ENCODE results near the gene KIF16B.
"Not testable (repeated sequence)": the region's sequence is repeated elsewhere in the genome, so short reads cannot be mapped to it uniquely, and the experiment has no call there.

The KIF16B gene

DNA sequence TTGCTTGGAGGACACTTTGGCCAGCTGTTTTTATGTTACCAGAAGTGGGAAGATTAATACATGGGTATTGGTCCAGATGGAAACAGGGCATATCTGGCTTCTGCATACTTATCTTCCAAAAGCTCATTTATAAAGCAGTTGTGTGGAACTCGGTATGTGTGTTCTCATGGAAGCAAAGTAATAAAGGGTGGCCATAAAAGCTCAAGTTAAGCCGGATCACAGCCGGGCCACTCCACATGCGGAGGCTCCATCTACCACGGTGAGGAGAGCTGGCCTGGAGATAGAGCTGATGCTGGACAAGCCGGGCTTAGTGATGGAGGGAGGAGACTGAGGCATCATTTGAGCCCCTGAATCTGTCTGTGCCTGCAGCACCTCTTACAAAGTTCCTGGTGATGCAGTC is 38.6 kb upstream of the KIF16B start:
- H3K9ac ChIP-seq (ENCODE audit: low read length) = no peak overlapping the region
- H3K27me3 ChIP-seq (replicated peaks; ENCODE audit: control insufficient read depth, insufficient read depth, low read length) = peaks cover 10% of the 10 kb centered on the region
- no peak for DNase-seq (ENCODE audit: low read depth)
- H3K36me3 ChIP-seq (ENCODE audit: control insufficient read depth, insufficient read depth, low read length, severe bottlenecking) = no peaks in the 10 kb centered on the region
- no peak overlapping the region for H3K4me3 ChIP-seq (ENCODE audit: low read length)
- H3K9me3 ChIP-seq (ENCODE audit: control insufficient read depth, low read length) = no peaks in the 10 kb centered on the region
- H3K4me1 ChIP-seq (ENCODE audit: control insufficient read depth, insufficient read depth, low read length) = peaks cover 33% of the 10 kb centered on the region

DNA sequence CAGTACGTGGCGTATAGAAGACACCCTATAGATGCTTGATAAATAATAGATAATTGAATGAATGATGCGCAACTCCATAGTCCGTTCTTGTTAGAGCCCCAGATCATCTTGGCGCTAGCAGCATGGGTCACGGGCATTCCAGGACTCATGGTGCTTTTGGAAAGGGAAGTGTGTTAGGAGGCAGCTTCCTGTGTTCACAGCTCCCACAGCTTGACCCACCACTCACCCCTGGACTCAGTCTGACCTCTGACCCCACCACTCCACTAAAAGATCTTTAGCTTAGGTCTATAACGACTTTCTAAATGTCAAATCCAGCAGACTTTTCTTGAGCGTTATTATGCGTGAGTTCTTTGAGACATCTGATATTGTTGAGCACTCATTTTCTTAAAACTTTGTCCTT is 35.8 kb upstream of the KIF16B start:
- H3K36me3 ChIP-seq (ENCODE audit: control insufficient read depth, insufficient read depth, low read length, severe bottlenecking) = no peaks in the 10 kb centered on the region
- no peaks in the 10 kb centered on the region for H3K9me3 ChIP-seq (ENCODE audit: control insufficient read depth, low read length)
- H3K4me1 ChIP-seq (ENCODE audit: control insufficient read depth, insufficient read depth, low read length) = peaks cover 25% of the 10 kb centered on the region
- no peak for DNase-seq (ENCODE audit: low read depth)
- H3K4me3 ChIP-seq (ENCODE audit: low read length) = no peak overlapping the region
- no peak overlapping the region for H3K9ac ChIP-seq (ENCODE audit: low read length)
- H3K27me3 ChIP-seq (replicated peaks; ENCODE audit: control insufficient read depth, insufficient read depth, low read length) = peaks cover 10% of the 10 kb centered on the region

DNA sequence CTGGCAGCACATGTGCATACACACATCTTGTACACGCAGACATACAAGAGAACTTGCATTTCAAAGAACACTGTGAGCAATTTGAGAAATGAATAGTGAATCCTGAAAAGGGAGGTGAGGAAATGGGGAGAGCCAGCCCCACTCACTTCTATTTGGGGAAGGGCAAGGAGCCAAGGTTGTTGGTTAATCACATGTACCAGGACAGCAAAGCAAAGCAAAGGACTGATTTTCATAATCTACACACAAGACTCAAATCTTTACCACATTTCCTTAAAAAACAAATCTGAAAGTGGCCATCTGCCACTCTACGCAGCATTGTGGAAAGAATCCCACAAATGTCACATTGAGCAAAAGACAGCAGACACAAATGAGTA is 35.0 kb upstream of the KIF16B start:
- no peaks in the 10 kb centered on the region for H3K36me3 ChIP-seq (ENCODE audit: control insufficient read depth, insufficient read depth, low read length, severe bottlenecking)
- H3K4me1 ChIP-seq (ENCODE audit: control insufficient read depth, insufficient read depth, low read length) = peaks cover 25% of the 10 kb centered on the region
- no peaks in the 10 kb centered on the region for H3K9me3 ChIP-seq (ENCODE audit: control insufficient read depth, low read length)
- peak overlapping the region; percentile 48 for H3K4me3 ChIP-seq (ENCODE audit: low read length)
- peak; percentile 6 for DNase-seq (ENCODE audit: low read depth)
- H3K9ac ChIP-seq (ENCODE audit: low read length) = peak overlapping the region; percentile 22
- peaks cover 10% of the 10 kb centered on the region for H3K27me3 ChIP-seq (replicated peaks; ENCODE audit: control insufficient read depth, insufficient read depth, low read length)

DNA sequence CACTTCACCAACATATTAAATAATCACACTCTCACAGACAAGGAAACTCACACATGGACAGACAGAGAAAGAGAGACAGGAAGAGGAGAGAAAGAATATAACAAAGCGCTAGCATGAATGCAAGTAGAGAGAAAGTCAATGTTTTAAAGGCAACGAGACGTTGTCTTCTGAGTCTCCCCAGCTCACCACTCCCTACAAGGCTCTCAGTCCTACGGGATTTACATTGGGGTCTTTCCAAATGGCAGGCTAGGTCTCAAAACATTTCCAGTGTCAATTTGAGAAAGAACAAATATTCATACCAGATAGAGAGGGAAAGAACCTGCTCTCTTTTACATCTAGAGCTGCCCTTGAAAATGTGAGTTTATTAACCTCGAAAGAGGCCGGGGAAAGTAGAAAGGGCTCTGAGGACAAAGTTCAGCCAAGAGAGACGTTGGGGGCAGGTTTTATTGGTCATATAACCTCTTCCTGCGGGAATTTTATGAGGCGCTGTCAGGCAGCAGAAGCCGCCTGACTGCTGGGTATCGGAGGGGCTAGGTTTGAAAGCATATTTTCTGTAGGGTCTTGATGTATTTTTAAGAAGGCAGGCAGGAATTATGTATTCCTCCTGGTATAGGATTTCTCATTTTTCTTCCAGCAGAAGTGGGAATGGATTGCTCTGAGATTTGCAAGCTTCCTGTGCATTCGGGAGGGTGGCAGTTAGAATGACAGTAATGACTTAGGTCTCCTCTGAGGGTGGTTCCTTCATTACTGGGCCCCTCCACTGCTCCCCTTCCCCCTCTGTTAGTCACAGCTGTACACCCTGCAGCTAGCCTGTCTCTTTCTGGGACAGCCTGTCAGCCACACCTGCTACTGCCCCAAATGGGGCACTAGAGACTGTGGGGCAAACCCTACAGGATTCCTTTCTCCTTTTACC is 34.4 kb upstream of the KIF16B start:
- H3K9ac ChIP-seq (ENCODE audit: low read length) = peak overlapping the region; percentile 22
- H3K36me3 ChIP-seq (ENCODE audit: control insufficient read depth, insufficient read depth, low read length, severe bottlenecking) = no peaks in the 10 kb centered on the region
- DNase-seq (ENCODE audit: low read depth) = no peak
- no peaks in the 10 kb centered on the region for H3K9me3 ChIP-seq (ENCODE audit: control insufficient read depth, low read length)
- peaks cover 10% of the 10 kb centered on the region for H3K27me3 ChIP-seq (replicated peaks; ENCODE audit: control insufficient read depth, insufficient read depth, low read length)
- H3K4me1 ChIP-seq (ENCODE audit: control insufficient read depth, insufficient read depth, low read length) = peaks cover 25% of the 10 kb centered on the region
- H3K4me3 ChIP-seq (ENCODE audit: low read length) = peak overlapping the region; percentile 48

DNA sequence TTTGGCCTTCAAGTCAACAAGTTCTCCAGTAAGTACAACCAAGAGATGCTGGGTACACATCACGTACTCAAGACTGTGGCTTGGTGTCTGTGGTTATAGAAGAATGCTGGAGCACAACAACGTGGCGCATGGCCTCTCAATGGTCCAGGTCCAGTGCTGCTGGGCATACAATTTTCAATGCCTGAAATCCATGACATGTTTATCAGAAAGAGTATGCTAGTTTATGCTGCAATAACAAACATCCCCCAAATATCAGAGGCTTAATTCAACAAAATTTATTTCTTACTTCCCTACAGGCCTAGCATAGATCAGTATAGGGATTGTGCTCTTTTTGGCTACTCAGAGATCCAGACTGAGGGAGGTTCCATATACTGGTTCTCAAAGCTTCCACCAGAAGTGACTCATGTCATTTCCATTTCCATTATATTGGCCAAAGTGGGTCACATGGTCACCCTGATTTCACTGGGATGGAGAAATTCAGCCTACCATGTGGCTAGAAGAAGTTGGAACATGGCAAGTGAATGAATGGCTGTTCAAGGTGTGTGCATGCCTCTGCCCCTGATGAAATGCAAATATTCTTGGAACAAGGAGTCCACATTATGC is 33.3 kb upstream of the KIF16B start:
- DNase-seq (ENCODE audit: low read depth) = no peak
- Histone ChIP-seq H3K27me3 (replicated peaks; ENCODE audit: control insufficient read depth, insufficient read depth, low read length) (peaks cover 4% of the 10 kb centered on the region), H3K9me3 (ENCODE audit: control insufficient read depth, low read length) (no peaks in the 10 kb centered on the region), H3K4me1 (ENCODE audit: control insufficient read depth, insufficient read depth, low read length) (peaks cover 25% of the 10 kb centered on the region), H3K9ac (ENCODE audit: low read length) (no peak overlapping the region), H3K4me3 (ENCODE audit: low read length) (no peak overlapping the region), H3K36me3 (ENCODE audit: control insufficient read depth, insufficient read depth, low read length, severe bottlenecking) (no peaks in the 10 kb centered on the region)

DNA sequence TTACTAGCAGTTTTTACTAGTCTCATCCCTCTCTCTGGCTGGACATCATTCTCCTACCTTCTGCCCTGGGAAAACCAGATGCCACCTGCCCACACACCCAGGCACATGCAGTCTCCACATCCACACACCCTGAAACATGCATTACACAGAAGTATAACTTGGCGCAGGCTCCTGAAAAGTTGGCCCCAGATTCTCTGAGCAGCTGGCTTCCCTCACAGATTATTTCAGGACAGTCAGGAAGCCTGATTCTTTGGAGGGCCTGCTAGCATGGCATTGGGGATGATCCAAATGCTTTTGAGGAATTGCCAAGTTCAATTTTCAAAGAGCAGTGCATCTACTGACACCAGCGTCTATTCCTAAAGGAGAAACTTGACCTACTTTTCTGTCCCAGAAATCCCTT is 27.8 kb upstream of the KIF16B start:
- no peak for DNase-seq (ENCODE audit: low read depth)
- Histone ChIP-seq H3K4me1 (ENCODE audit: control insufficient read depth, insufficient read depth, low read length) (no peaks in the 10 kb centered on the region), H3K4me3 (ENCODE audit: low read length) (no peak overlapping the region), H3K36me3 (ENCODE audit: control insufficient read depth, insufficient read depth, low read length, severe bottlenecking) (no peaks in the 10 kb centered on the region), H3K9me3 (ENCODE audit: control insufficient read depth, low read length) (no peaks in the 10 kb centered on the region), H3K9ac (ENCODE audit: low read length) (no peak overlapping the region), H3K27me3 (replicated peaks; ENCODE audit: control insufficient read depth, insufficient read depth, low read length) (no peaks in the 10 kb centered on the region)

DNA sequence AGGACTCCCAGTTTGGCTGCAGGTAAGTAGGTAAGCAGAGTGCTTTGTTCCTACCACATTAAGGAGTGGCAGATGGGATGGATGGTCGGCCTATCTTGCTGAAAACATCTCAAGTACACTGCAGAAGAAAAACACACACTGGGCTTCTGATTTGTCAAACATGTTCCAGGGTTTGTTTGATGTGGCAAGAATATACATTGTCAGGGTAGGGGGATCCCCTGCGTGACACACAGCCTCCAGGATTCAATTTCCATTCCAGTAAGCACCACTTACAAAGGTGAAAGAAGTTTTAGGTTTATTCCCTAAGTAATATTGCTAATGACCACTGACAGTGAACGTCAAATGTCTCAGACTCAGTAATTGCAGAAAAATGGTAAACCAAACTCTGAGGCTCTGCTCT is 26.0 kb upstream of the KIF16B start:
- Histone ChIP-seq H3K9me3 (ENCODE audit: control insufficient read depth, low read length) (no peaks in the 10 kb centered on the region), H3K4me1 (ENCODE audit: control insufficient read depth, insufficient read depth, low read length) (no peaks in the 10 kb centered on the region), H3K4me3 (ENCODE audit: low read length) (no peak overlapping the region), H3K36me3 (ENCODE audit: control insufficient read depth, insufficient read depth, low read length, severe bottlenecking) (no peaks in the 10 kb centered on the region), H3K9ac (ENCODE audit: low read length) (no peak overlapping the region), H3K27me3 (replicated peaks; ENCODE audit: control insufficient read depth, insufficient read depth, low read length) (no peaks in the 10 kb centered on the region)
- DNase-seq (ENCODE audit: low read depth) = no peak

DNA sequence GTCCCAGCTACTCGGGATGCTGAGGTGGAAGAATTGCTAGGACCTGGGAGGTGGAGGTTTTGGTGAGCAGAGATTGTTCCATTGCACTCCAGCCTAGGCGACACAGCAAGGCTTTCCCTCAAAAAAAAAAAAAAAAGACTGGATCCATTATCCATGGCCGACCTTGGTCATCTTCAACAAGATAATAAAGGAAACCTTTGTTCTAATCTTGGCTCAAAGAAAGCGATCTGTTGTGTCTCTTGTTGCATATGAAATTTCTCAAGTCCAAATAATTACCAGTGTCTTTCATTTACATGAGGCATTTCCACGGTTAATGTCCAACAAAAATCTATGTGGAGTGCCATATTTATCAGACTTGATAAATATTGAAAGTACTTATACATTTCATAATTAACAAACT is 23.7 kb upstream of the KIF16B start:
- DNase-seq (ENCODE audit: low read depth) = no peak
- no peaks in the 10 kb centered on the region for H3K4me1 ChIP-seq (ENCODE audit: control insufficient read depth, insufficient read depth, low read length)
- H3K9ac ChIP-seq (ENCODE audit: low read length) = no peak overlapping the region
- no peak overlapping the region for H3K4me3 ChIP-seq (ENCODE audit: low read length)
- no peaks in the 10 kb centered on the region for H3K27me3 ChIP-seq (replicated peaks; ENCODE audit: control insufficient read depth, insufficient read depth, low read length)
- no peaks in the 10 kb centered on the region for H3K36me3 ChIP-seq (ENCODE audit: control insufficient read depth, insufficient read depth, low read length, severe bottlenecking)
- no peaks in the 10 kb centered on the region for H3K9me3 ChIP-seq (ENCODE audit: control insufficient read depth, low read length)

DNA sequence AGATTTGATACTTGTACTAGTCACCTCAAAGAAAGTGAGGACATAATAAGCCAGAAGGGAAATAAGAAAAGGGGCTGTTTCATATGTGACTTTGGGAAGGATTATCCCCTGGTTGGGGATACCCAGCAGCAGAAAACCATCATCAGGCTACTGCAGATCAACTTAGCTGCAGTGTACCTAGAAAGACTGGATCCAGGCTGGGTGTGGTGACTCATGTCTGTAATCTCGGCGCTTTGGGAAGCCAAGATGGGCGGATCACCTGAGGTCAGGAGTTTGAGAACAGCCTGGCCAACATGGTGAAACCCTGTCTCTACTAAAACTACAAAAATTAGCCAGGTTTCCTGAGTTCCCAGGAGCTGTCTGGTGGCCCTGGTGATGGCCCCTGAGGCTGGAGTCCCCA is 23.2 kb upstream of the KIF16B start:
- not testable (repeated sequence) for H3K4me1 ChIP-seq (ENCODE audit: control insufficient read depth, insufficient read depth, low read length); H3K4me3 ChIP-seq (ENCODE audit: low read length); H3K9me3 ChIP-seq (ENCODE audit: control insufficient read depth, low read length); DNase-seq (ENCODE audit: low read depth); H3K27me3 ChIP-seq (replicated peaks; ENCODE audit: control insufficient read depth, insufficient read depth, low read length); H3K36me3 ChIP-seq (ENCODE audit: control insufficient read depth, insufficient read depth, low read length, severe bottlenecking); H3K9ac ChIP-seq (ENCODE audit: low read length)

DNA sequence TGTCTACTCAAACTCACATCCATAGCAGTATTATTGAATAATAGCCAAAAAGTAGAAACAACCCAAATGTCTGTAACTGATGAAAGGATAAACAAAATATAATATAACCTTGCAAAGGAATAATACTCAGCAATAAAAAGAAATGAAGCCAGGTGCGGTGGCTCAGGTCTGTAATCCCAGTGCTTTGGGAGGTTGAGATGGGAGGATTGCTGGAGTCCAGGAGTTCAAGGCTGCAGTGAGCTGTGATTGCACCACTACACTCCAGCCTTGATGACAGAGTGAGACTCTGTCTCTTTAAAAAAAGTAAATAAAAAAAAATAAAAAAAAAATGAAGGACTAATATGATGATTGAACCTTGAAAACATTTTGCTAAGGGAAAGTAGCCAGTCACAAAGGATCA is 22.1 kb upstream of the KIF16B start:
- H3K27me3 ChIP-seq (replicated peaks; ENCODE audit: control insufficient read depth, insufficient read depth, low read length) = no peaks in the 10 kb centered on the region
- H3K9me3 ChIP-seq (ENCODE audit: control insufficient read depth, low read length) = no peaks in the 10 kb centered on the region
- no peaks in the 10 kb centered on the region for H3K4me1 ChIP-seq (ENCODE audit: control insufficient read depth, insufficient read depth, low read length)
- no peaks in the 10 kb centered on the region for H3K36me3 ChIP-seq (ENCODE audit: control insufficient read depth, insufficient read depth, low read length, severe bottlenecking)
- DNase-seq (ENCODE audit: low read depth) = no peak
- H3K9ac ChIP-seq (ENCODE audit: low read length) = no peak overlapping the region
- no peak overlapping the region for H3K4me3 ChIP-seq (ENCODE audit: low read length)

DNA sequence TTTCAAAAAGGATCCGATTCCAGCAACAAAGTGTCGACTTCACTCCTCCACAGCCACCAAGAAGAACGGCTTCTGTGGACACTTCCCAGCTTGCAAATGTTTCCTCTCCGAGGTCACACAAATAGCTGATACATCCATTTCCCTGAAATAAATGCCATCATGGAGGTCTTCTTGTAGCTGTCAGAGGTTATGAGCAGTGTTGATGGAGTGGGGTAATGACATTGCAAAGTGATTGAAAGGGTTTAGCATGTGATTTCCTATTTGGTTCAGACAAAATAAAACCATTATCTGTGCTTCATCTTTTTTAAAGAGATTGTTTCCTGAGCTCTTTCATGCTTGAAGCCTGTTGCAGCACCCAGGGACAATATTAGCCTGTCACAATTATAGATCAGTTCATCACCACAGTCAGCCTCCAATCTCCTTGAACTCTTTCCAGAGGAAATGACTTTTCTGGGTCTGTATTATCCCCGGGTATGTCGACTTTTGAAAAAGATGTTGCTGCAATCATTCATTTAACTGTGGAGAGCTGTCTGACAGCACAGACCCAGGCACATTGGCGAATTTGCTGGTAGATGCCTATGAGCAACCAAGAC is 16.9 kb upstream of the KIF16B start:
- H3K27me3 ChIP-seq (replicated peaks; ENCODE audit: control insufficient read depth, insufficient read depth, low read length) = peaks cover 12% of the 10 kb centered on the region
- no peaks in the 10 kb centered on the region for H3K4me1 ChIP-seq (ENCODE audit: control insufficient read depth, insufficient read depth, low read length)
- no peaks in the 10 kb centered on the region for H3K36me3 ChIP-seq (ENCODE audit: control insufficient read depth, insufficient read depth, low read length, severe bottlenecking)
- H3K4me3 ChIP-seq (ENCODE audit: low read length) = no peak overlapping the region
- no peak for DNase-seq (ENCODE audit: low read depth)
- no peak overlapping the region for H3K9ac ChIP-seq (ENCODE audit: low read length)
- H3K9me3 ChIP-seq (ENCODE audit: control insufficient read depth, low read length) = no peaks in the 10 kb centered on the region

Measured in adipocyte (in vitro differentiated cells).